Measurements from ENCODE around the gene GABRG3. TPM values are rescaled to one million over a fixed set of nuclear protein-coding genes. Genes with fewer than 3 reads are reported as not detected.

Gene GABRG3
- total and polyA plus RNA-seq, 7 donors, result not detected

DNA sequence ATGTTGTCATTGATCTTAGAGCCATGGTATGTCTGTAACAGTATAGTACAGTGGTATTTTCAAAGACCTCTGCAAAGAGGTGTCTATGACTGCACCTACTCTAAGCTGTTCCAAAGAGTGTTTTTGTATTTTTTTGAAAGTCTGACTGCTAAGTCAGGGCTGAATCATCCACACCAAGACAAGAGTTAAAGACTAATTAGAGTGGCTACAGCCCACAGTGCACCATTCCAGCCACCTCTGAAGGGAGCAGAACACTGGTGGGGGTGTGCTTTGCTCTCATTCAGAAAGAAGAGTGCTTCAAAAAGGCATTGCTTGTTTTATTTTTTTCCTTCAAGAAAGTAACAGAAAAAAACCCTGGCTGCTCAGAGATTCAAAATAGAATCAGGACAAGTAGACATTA is 301.4 kb downstream of the GABRG3 start:
- DNase-seq (no peak), ATAC-seq (no peak)
- Histone ChIP-seq H3K27me3 (ENCODE audit: insufficient read depth in 3 of 3, low read length in 2 of 3) (no peaks in the 10 kb centered on the region), H3K4me3 (no peak overlapping the region), H3K36me3 (ENCODE audit: insufficient read depth in 1 of 2, low read depth in 1 of 2) (no peaks in the 10 kb centered on the region), H3K4me1 (no peaks in the 10 kb centered on the region), H3K27ac (no peak overlapping the region), H3K9me3 (no peaks in the 10 kb centered on the region)
- intact Hi-C loops (cut with DNase I), result no loop called here
- TF ChIP-seq, protein P1, sequence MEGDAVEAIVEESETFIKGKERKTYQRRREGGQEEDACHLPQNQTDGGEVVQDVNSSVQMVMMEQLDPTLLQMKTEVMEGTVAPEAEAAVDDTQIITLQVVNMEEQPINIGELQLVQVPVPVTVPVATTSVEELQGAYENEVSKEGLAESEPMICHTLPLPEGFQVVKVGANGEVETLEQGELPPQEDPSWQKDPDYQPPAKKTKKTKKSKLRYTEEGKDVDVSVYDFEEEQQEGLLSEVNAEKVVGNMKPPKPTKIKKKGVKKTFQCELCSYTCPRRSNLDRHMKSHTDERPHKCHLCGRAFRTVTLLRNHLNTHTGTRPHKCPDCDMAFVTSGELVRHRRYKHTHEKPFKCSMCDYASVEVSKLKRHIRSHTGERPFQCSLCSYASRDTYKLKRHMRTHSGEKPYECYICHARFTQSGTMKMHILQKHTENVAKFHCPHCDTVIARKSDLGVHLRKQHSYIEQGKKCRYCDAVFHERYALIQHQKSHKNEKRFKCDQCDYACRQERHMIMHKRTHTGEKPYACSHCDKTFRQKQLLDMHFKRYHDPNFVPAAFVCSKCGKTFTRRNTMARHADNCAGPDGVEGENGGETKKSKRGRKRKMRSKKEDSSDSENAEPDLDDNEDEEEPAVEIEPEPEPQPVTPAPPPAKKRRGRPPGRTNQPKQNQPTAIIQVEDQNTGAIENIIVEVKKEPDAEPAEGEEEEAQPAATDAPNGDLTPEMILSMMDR (IDR thresholded peaks at IDR 0.05), result no peak

DNA sequence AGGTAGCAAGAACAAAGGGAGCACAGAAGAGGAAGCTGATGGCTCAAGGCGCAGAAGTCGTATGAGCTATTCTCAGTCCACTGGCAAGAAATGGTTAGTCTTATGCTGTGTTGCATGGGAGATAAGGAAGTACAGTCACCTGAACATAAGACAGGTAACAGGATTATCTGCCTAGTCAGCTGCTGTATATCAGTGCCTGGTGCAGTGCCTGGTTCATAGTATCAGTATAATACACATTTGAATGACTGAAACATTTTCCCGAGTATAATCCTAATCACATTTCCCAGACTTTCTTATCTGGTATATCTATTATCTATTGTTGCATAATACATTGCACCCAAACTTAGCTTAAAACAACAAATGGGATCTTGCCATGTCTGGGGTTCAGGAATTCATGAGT is 302.5 kb downstream of the GABRG3 start:
- 93 to 97% (median 95%) methylated on average over 3 of the region's 3 CpGs for WGBS, 3 donors
- Histone ChIP-seq H3K27me3 (ENCODE audit: insufficient read depth in 3 of 3, low read length in 2 of 3) (no peaks in the 10 kb centered on the region), H3K27ac (no peak overlapping the region), H3K9me3 (no peaks in the 10 kb centered on the region), H3K36me3 (ENCODE audit: insufficient read depth in 1 of 2, low read depth in 1 of 2) (no peaks in the 10 kb centered on the region), H3K4me1 (no peaks in the 10 kb centered on the region), H3K4me3 (no peak overlapping the region)
- DNase-seq, result no peak
- intact Hi-C loops (cut with DNase I), result no loop called here
- no peak for ATAC-seq
- TF ChIP-seq, protein P1 (IDR thresholded peaks at IDR 0.05), result no peak

DNA sequence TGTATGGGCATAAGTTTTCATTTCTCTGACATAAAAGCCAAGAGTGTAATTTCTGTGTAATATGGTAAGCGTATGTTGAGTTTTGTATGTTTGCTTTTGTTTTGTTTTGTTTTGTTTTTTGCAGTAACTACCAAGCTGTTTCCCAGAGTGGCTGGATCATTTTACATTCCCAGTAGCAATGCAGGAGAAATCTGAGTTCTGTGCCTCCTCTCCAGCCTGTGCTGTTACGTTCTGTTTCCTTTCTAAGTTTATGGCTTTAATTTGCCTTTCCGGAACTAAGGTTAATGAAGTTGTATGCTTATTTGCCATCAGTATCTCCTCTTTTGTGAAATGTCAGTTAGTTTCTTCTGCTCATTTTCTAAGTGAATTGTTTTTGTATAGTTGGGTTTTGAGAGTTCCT is 307.8 kb downstream of the GABRG3 start:
- TF ChIP-seq, protein P1 (IDR thresholded peaks at IDR 0.05), result no peak
- H3K27me3 ChIP-seq (ENCODE audit: insufficient read depth in 3 of 3, low read length in 2 of 3), result no peaks in the 10 kb centered on the region
- H3K36me3 ChIP-seq (ENCODE audit: insufficient read depth in 1 of 2, low read depth in 1 of 2), result no peaks in the 10 kb centered on the region
- ATAC-seq (no peak), DNase-seq (no peak)
- H3K4me1 ChIP-seq, result no peaks in the 10 kb centered on the region
- intact Hi-C loops (cut with DNase I), result no loop called here
- H3K4me3 ChIP-seq, result no peak overlapping the region
- H3K27ac ChIP-seq, result no peak overlapping the region
- no peaks in the 10 kb centered on the region for H3K9me3 ChIP-seq
- 20 to 26% (median 21%) methylated on average over 3 of the region's 3 CpGs for WGBS, 3 donors

DNA sequence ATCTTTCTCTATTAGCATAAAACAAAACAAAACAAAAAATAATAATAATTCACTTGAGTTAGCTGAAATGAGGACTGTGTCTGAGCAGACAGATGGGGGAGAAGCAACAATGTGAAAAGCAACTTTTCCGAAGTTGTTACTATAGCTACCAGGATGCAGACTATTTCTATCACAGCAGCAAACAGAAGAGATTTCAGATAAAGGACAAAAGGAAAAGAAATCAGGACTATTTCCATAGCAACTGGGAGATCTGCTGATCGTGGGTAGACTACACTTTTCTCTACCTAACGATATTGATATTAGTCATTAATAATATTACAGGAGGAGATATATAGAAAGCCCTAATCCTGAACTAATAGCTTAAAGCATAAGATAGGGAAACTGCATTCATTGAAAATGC is 321.7 kb downstream of the GABRG3 start:
- Histone ChIP-seq H3K9me3 (peaks cover 5% of the 10 kb centered on the region), H3K27me3 (ENCODE audit: insufficient read depth in 3 of 3, low read length in 2 of 3) (no peaks in the 10 kb centered on the region)

DNA sequence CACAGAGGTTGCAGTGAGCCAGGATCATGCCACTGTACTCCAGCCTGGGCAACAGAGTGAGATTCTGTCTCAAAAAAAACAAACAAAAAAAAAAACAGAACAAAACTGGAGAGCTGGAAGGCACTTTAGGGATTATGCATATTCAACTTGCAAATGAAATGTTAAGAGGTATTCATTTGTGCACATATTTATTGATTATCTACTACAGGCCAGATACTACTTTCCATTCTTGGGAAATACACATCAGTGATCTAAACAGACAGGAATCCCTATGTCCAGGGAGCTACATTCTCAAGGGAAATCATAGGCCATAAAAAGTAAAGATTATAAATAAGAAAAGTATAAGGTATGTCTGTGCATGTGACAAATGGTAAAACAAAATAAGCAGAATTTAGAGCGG is 322.6 kb downstream of the GABRG3 start:
- no peak for DNase-seq
- Histone ChIP-seq H3K27me3 (ENCODE audit: insufficient read depth in 3 of 3, low read length in 2 of 3) (no peaks in the 10 kb centered on the region), H3K4me3 (no peak overlapping the region), H3K4me1 (no peaks in the 10 kb centered on the region), H3K9me3 (peaks cover 5% of the 10 kb centered on the region), H3K27ac (no peak overlapping the region), H3K36me3 (ENCODE audit: insufficient read depth in 1 of 2, low read depth in 1 of 2) (no peaks in the 10 kb centered on the region)
- intact Hi-C loops (cut with DNase I), result no loop called here
- TF ChIP-seq, protein P1 (IDR thresholded peaks at IDR 0.05), result no peak
- no peak for ATAC-seq
- 96 to 97% (median 96%) methylated on average over 1 of the region's 1 CpG for WGBS, 3 donors

More for the DNA sequence above, 321.7 kb downstream of the GABRG3 start:
- DNase-seq, result no peak
- no peaks in the 10 kb centered on the region for H3K36me3 ChIP-seq (ENCODE audit: insufficient read depth in 1 of 2, low read depth in 1 of 2)
- no peak overlapping the region for H3K4me3 ChIP-seq
- no peak for ATAC-seq
- 74 to 83% (median 78%) methylated on average over 3 of the region's 3 CpGs for WGBS, 3 donors
- H3K4me1 ChIP-seq, result no peaks in the 10 kb centered on the region
- TF ChIP-seq, protein P1 (IDR thresholded peaks at IDR 0.05), result no peak
- intact Hi-C loops (cut with DNase I), result no loop called here
- no peak overlapping the region for H3K27ac ChIP-seq

Measured in psoas muscle (tissue), 8 donors.